ENCODE measurements around the gene HIVEP3.

HIVEP3 gene

DNA sequence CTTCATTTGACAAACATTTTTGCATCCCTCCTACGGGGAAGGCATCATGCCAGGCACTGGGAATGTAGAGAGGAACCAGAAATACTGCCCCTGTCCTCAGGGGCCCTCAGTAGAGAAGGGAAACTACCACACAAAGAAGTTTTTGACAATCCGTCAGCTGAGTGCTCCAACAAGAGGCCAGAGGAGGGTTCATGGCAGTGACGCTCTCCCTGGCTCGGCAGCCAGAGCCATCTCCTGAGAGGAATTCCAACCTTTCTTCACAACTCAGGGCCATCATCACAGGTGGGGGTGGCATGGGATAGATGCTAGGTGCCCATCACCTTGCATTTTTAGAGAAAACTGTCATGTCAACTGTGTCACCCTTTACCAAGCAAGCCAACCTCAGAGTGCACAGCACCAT lies 154.1 kb downstream of the HIVEP3 start (continued):
- TF ChIP-seq ZIC2 (tag by site-specific recombination; IDR thresholded peaks at IDR 0.05) (no peak), ZSCAN16 (tag by site-specific recombination; IDR thresholded peaks at IDR 0.05) (no peak), ZNF292 (tag by site-specific recombination; IDR thresholded peaks at IDR 0.05; ENCODE audit: borderline replicate concordance, low read depth) (no peak)

DNA sequence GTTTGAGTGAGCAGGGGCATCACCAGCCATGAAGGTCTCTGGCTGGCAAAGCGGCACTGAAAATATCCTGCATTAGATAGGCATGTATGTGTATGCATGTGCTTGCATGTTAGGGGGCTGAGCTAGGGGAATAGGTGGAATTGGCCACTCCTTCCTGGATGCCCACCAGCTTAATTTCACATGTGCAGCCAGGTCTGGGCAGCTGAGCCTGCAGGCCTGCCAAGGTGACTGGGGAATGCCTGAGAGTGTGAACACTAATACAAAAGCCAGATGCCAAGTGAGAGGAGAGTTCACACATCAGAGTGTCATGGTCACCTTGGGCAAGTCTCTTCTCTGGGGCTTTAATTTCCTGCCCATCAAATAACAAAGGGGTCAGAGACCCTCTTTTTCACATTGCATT lies 155.9 kb downstream of the HIVEP3 start:
- Histone ChIP-seq H3K4me3 (ENCODE audit: low read depth, low read length) (no peak overlapping the region), H3K9me3 (ENCODE audit: control insufficient read depth, insufficient read depth, low read depth, low read length) (no peaks in the 10 kb centered on the region), H3K36me3 (ENCODE audit: control insufficient read depth in 2 of 2, insufficient read depth in 1 of 2, low read length in 2 of 2) (no peaks in the 10 kb centered on the region), H3K4me1 (ENCODE audit: control insufficient read depth, insufficient read depth, low read length) (no peaks in the 10 kb centered on the region), H3K27ac (ENCODE audit: extremely low read depth, low read depth, low read length) (no peak overlapping the region)
- ChIA-PET POLR2A (no interaction called here), CTCF (interaction anchor here (0.7 kb wide), 1 partner anchor 34 kb away, joined by 3 read pairs; no protein-coding TSS in a partner anchor)
- TF ChIP-seq SP7 (tag by site-specific recombination; IDR thresholded peaks at IDR 0.05) (no peak), ZNF202 (tag by site-specific recombination; IDR thresholded peaks at IDR 0.05; ENCODE audit: borderline replicate concordance) (no peak), ZIC2 (tag by site-specific recombination; IDR thresholded peaks at IDR 0.05) (no peak), ZBTB8A (tag by site-specific recombination; IDR thresholded peaks at IDR 0.05) (no peak), ZNF626 (tag by site-specific recombination; IDR thresholded peaks at IDR 0.05) (no peak), ZNF324 (tag by site-specific recombination; IDR thresholded peaks at IDR 0.05) (no peak), ZXDB (tag by site-specific recombination; IDR thresholded peaks at IDR 0.05) (no peak)
- TF ChIP-seq, protein P1, sequence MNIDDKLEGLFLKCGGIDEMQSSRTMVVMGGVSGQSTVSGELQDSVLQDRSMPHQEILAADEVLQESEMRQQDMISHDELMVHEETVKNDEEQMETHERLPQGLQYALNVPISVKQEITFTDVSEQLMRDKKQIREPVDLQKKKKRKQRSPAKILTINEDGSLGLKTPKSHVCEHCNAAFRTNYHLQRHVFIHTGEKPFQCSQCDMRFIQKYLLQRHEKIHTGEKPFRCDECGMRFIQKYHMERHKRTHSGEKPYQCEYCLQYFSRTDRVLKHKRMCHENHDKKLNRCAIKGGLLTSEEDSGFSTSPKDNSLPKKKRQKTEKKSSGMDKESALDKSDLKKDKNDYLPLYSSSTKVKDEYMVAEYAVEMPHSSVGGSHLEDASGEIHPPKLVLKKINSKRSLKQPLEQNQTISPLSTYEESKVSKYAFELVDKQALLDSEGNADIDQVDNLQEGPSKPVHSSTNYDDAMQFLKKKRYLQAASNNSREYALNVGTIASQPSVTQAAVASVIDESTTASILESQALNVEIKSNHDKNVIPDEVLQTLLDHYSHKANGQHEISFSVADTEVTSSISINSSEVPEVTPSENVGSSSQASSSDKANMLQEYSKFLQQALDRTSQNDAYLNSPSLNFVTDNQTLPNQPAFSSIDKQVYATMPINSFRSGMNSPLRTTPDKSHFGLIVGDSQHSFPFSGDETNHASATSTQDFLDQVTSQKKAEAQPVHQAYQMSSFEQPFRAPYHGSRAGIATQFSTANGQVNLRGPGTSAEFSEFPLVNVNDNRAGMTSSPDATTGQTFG (tag by site-specific recombination; IDR thresholded peaks at IDR 0.05; ENCODE audit: borderline replicate concordance), result no peak

DNA sequence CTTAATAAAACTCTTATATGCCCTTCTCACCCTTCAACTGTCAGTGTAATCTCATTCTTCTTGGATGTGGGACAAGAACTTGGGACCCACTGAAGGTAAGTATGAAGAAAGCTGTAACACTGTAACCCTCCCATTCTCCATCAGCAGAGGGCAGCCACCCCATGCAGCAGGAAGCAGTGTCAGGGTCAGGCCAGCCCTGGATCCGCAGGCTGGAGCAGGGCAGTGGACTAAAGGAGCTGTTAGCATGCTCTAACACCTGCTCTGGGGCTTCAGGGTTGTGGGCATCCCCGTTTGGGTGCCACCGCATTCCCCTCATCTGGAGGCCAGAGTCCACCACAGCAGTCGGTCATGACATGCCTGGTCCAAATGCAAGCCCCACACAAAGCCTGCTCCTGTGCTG lies 156.5 kb downstream of the HIVEP3 start:
- CTCF ChIA-PET, result no interaction called here
- no peak overlapping the region for H3K4me3 ChIP-seq (ENCODE audit: low read depth, low read length)
- POLR2A ChIA-PET, result no interaction called here
- H3K4me1 ChIP-seq (ENCODE audit: control insufficient read depth, insufficient read depth, low read length), result no peaks in the 10 kb centered on the region
- no peaks in the 10 kb centered on the region for H3K9me3 ChIP-seq (ENCODE audit: control insufficient read depth, insufficient read depth, low read depth, low read length)
- no peak overlapping the region for H3K27ac ChIP-seq (ENCODE audit: extremely low read depth, low read depth, low read length)
- no peaks in the 10 kb centered on the region for H3K36me3 ChIP-seq (ENCODE audit: control insufficient read depth in 2 of 2, insufficient read depth in 1 of 2, low read length in 2 of 2)
- no peak for TF ChIP-seq ZNF133 (tag by site-specific recombination; IDR thresholded peaks at IDR 0.05)
- no peak for TF ChIP-seq RBAK (tag by site-specific recombination; IDR thresholded peaks at IDR 0.05)
- no peak for TF ChIP-seq ZNF146 (tag by site-specific recombination; IDR thresholded peaks at IDR 0.05)
- no peak for TF ChIP-seq ZNF184 (tag by site-specific recombination; IDR thresholded peaks at IDR 0.05)
- TF ChIP-seq, protein P2, sequence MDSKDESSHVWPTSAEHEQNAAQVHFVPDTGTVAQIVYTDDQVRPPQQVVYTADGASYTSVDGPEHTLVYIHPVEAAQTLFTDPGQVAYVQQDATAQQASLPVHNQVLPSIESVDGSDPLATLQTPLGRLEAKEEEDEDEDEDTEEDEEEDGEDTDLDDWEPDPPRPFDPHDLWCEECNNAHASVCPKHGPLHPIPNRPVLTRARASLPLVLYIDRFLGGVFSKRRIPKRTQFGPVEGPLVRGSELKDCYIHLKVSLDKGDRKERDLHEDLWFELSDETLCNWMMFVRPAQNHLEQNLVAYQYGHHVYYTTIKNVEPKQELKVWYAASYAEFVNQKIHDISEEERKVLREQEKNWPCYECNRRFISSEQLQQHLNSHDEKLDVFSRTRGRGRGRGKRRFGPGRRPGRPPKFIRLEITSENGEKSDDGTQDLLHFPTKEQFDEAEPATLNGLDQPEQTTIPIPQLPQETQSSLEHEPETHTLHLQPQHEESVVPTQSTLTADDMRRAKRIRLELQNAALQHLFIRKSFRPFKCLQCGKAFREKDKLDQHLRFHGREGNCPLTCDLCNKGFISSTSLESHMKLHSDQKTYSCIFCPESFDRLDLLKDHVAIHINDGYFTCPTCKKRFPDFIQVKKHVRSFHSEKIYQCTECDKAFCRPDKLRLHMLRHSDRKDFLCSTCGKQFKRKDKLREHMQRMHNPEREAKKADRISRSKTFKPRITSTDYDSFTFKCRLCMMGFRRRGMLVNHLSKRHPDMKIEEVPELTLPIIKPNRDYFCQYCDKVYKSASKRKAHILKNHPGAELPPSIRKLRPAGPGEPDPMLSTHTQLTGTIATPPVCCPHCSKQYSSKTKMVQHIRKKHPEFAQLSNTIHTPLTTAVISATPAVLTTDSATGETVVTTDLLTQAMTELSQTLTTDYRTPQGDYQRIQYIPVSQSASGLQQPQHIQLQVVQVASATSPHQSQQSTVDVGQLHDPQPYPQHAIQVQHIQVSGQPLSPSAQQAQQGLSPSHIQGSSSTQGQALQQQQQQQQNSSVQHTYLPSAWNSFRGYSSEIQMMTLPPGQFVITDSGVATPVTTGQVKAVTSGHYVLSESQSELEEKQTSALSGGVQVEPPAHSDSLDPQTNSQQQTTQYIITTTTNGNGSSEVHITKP (tag by site-specific recombination; IDR thresholded peaks at IDR 0.05), result no peak
- TF ChIP-seq SCRT2 (tag by site-specific recombination; IDR thresholded peaks at IDR 0.05), result no peak
- no peak for TF ChIP-seq ZNF521 (tag by site-specific recombination; IDR thresholded peaks at IDR 0.05)
- no peak for TF ChIP-seq ZNF785 (tag by site-specific recombination; IDR thresholded peaks at IDR 0.05)
- TF ChIP-seq ZNF221 (tag by site-specific recombination; IDR thresholded peaks at IDR 0.05; ENCODE audit: borderline replicate concordance), result no peak
- no peak for TF ChIP-seq ZNF10 (tag by site-specific recombination; IDR thresholded peaks at IDR 0.05)
- no peak for TF ChIP-seq ZNF658 (tag by site-specific recombination; IDR thresholded peaks at IDR 0.05)
- TF ChIP-seq SP3 (tag by site-specific recombination; IDR thresholded peaks at IDR 0.05), result no peak
- TF ChIP-seq ZNF404 (tag by site-specific recombination; IDR thresholded peaks at IDR 0.05), result no peak
- no peak for TF ChIP-seq ZNF629 (tag by site-specific recombination; IDR thresholded peaks at IDR 0.05)
- TF ChIP-seq, protein P3, sequence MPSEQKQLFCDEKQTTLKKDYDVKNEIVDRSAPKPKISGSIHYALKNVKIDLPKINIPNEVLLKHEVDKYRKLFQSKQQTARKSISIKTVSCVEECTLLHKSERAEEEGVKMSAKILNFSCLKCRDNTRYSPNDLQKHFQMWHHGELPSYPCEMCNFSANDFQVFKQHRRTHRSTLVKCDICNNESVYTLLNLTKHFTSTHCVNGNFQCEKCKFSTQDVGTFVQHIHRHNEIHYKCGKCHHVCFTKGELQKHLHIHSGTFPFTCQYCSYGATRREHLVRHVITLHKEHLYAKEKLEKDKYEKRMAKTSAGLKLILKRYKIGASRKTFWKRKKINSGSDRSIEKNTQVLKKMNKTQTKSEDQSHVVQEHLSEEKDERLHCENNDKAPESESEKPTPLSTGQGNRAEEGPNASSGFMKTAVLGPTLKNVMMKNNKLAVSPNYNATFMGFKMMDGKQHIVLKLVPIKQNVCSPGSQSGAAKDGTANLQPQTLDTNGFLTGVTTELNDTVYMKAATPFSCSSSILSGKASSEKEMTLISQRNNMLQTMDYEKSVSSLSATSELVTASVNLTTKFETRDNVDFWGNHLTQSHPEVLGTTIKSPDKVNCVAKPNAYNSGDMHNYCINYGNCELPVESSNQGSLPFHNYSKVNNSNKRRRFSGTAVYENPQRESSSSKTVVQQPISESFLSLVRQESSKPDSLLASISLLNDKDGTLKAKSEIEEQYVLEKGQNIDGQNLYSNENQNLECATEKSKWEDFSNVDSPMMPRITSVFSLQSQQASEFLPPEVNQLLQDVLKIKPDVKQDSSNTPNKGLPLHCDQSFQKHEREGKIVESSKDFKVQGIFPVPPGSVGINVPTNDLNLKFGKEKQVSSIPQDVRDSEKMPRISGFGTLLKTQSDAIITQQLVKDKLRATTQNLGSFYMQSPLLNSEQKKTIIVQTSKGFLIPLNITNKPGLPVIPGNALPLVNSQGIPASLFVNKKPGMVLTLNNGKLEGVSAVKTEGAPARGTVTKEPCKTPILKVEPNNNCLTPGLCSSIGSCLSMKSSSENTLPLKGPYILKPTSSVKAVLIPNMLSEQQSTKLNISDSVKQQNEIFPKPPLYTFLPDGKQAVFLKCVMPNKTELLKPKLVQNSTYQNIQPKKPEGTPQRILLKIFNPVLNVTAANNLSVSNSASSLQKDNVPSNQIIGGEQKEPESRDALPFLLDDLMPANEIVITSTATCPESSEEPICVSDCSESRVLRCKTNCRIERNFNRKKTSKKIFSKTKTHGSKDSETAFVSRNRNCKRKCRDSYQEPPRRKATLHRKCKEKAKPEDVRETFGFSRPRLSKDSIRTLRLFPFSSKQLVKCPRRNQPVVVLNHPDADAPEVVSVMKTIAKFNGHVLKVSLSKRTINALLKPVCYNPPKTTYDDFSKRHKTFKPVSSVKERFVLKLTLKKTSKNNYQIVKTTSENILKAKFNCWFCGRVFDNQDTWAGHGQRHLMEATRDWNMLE (tag by site-specific recombination; conservative IDR thresholded peaks at IDR 0.05; ENCODE audit: low read depth), result no peak

All from HEK293 (cell line).